COLO829 (cell line): ENCODE measurements around the gene MTCL3.
A peak's percentile ranks its signal among the peaks of the same experiment; 100 is the strongest.

Experiments
- DNase-seq: peaks from one replicate; pipeline ENCODE4 v3.0.0; 2012; ENCODE audit warnings: low spot score

MTCL3 gene

GRCh38 chr6:127518710-127519468 lies at the start of gene MTCL3:
Gene MTCL3 (minus strand): TSS chr6:127519335.
- no peak for DNase-seq

GRCh38 chr6:127567476-127567875 lies 48.3 kb upstream of the MTCL3 start:
- DNase-seq = no peak

- no peak for DNase-seq
Measured at GRCh38 chr6:127566651-127567050, 47.5 kb upstream of the MTCL3 start.

- DNase-seq = no peak
Measured at GRCh38 chr6:127566119-127566518, 47.0 kb upstream of the MTCL3 start.

- no peak for DNase-seq
Measured at GRCh38 chr6:127564761-127565160, 45.6 kb upstream of the MTCL3 start.

- no peak for DNase-seq
Measured at GRCh38 chr6:127561660-127562059, 42.5 kb upstream of the MTCL3 start.

GRCh38 chr6:127554435-127555006 lies 35.4 kb upstream of the MTCL3 start:
- DNase-seq = peak; percentile 28

- peak; percentile 30 for DNase-seq
Measured at GRCh38 chr6:127550403-127550802, 31.3 kb upstream of the MTCL3 start.

GRCh38 chr6:127547904-127548649 lies 28.9 kb upstream of the MTCL3 start:
- DNase-seq = peak; percentile 11

- peak; percentile 14 for DNase-seq
Measured at GRCh38 chr6:127547215-127547614, 28.1 kb upstream of the MTCL3 start.

- no peak for DNase-seq
Measured at GRCh38 chr6:127539272-127539671, 20.1 kb upstream of the MTCL3 start.

GRCh38 chr6:127538750-127539264 lies 19.7 kb upstream of the MTCL3 start:
- no peak for DNase-seq

- DNase-seq = no peak
Measured at GRCh38 chr6:127533736-127534135, 14.6 kb upstream of the MTCL3 start.

- DNase-seq = no peak
Measured at GRCh38 chr6:127533011-127533410, 13.9 kb upstream of the MTCL3 start.

GRCh38 chr6:127522714-127523113 lies 3.6 kb upstream of the MTCL3 start:
- DNase-seq = no peak

- DNase-seq = no peak
Measured at GRCh38 chr6:127520066-127520465, 931 bp upstream of the MTCL3 start.

GRCh38 chr6:127519469-127519785 lies 292 bp upstream of the MTCL3 start:
- no peak for DNase-seq

- no peak for DNase-seq
Measured at GRCh38 chr6:127518191-127518709, 885 bp downstream of the MTCL3 start.

GRCh38 chr6:127517693-127518092 lies 1.4 kb downstream of the MTCL3 start:
- no peak for DNase-seq

- peak; percentile 66 for DNase-seq
Measured at GRCh38 chr6:127516662-127517273, 2.4 kb downstream of the MTCL3 start.

- peak; percentile 30 for DNase-seq
Measured at GRCh38 chr6:127515794-127516661, 3.1 kb downstream of the MTCL3 start.
